ENCODE measurements around the gene PPP1R37.

The PPP1R37 gene

DNA sequence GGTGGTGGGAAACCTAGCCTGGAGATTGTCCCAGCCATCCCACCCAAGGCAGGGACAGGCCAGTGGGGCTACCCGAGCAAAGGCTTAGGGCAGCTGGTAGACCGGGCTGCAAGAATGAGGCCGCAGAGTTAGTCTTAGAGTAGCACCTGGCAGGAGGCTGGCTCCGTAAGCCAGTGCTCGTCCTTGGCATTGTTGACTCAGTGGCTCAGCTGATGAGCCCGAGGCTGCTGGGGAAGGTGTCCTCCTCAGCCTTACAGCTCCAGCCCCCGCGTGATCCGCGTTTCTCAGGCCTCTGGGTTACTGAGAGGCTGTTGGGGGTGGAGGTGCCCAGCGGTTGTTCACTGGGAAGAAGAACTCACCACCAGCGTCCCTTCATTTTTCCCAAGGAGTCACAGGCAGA, 24.7 kb downstream of the PPP1R37 start:
- no peak for DNase-seq

- no peak for DNase-seq
Observed at GRCh38 chr19:45118106-45118505, 25.1 kb downstream of the PPP1R37 start.

- DNase-seq: peak; percentile 25
Observed at GRCh38 chr19:45118591-45119355, 25.8 kb downstream of the PPP1R37 start.

- no peak for DNase-seq
Observed at GRCh38 chr19:45119582-45119981, 26.6 kb downstream of the PPP1R37 start.

GRCh38 chr19:45121827-45122345, 28.9 kb downstream of the PPP1R37 start:
- DNase-seq: no peak

GRCh38 chr19:45122832-45123231, 29.9 kb downstream of the PPP1R37 start:
- DNase-seq: no peak

DNA sequence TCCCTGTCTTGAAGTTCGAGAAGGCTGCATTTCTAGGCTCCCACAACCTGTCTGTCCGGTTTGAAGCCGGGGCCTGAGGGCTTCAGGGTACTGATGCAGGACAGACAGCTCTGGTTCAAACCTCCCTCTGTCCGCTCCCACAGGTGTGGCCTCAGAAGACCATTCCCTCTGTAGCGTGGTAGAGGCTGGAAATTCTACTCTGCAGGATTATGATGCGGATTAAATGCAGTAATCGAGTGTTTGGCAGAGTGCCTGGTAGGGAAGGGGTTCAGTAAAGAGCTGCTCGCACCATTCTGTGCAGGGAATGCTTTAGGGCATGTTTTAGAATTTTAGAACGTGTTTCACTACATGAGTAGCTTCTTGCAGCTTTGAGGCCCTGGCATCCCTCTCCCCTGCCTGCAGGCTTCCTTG, 30.5 kb downstream of the PPP1R37 start:
- DNase-seq: no peak

DNA sequence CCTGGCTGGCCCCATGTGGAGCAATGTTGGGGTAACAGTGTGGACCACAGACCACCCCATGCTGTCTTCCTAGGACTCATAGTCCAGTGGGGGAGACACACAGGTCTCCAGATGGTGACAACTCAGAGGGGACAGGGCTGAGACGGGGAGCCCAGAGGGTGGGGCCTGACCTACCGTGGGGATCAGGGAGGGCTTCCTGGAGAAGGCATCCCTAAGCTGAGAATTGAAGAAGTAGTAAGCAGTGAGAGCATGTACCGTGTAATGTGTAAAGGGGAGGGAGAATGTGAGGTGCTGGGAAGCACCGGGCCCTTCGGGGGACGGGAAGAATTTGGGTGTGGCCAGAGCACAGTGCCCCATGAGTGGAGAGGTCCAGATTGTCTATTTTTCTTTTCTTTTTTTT, 31.0 kb downstream of the PPP1R37 start:
- no peak for DNase-seq

DNA sequence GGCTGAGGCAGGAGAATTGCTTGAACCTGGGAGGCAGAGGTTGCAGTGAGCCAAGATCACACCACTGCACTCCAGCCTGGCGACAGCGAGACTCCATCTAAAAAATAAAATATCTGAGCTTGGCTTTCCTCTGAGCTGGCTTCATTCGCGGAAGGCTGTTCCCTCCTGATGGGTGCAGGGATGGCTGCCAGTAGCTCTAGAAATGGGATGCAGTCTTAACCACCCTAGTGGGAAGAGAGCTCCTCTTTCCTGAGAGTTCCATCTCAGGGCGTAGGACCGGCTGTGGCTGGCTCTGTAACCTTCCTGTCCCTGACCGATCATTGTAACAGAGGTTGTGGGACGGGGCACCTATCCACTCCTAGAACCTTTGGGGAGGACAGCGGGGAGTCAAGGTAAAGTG, 32.4 kb downstream of the PPP1R37 start:
- no peak for DNase-seq

- peak; percentile 84 for DNase-seq
Observed at GRCh38 chr19:45125975-45126493, 33.1 kb downstream of the PPP1R37 start.

- no peak for DNase-seq
Observed at GRCh38 chr19:45126654-45127053, 33.7 kb downstream of the PPP1R37 start.

- no peak for DNase-seq
Observed at GRCh38 chr19:45128146-45128545, 35.2 kb downstream of the PPP1R37 start.

GRCh38 chr19:45128806-45129205, 35.8 kb downstream of the PPP1R37 start:
- DNase-seq: no peak

DNA sequence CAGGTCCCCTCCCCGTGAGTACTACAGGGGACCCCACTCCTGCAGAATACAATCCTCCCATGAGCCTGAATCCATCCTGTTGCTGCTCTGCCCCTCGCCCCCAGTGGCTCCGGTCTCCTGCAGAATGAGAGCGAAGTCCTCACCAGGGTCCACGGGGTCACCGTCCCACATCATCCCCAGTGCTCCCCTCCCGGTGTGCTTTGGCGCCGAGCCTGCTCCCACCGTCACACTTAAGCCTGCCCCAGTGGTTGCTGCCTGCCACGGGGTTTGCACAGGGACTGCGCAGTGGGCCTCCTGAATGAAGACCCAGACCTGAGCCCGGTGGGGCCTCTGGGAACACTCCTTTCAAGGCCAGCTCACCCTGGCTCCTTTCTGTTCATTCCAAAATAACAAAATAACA, 37.3 kb downstream of the PPP1R37 start:
- DNase-seq: no peak

GRCh38 chr19:45130888-45131615, 38.1 kb downstream of the PPP1R37 start:
- no peak for DNase-seq

GRCh38 chr19:45133661-45134060, 40.7 kb downstream of the PPP1R37 start:
- no peak for DNase-seq

- no peak for DNase-seq
Observed at GRCh38 chr19:45135176-45135885, 42.4 kb downstream of the PPP1R37 start.

GRCh38 chr19:45136507-45137178, 43.7 kb downstream of the PPP1R37 start:
- no peak for DNase-seq

- DNase-seq: no peak
Observed at GRCh38 chr19:45137179-45137761, 44.3 kb downstream of the PPP1R37 start.

GRCh38 chr19:45138303-45138751, 45.3 kb downstream of the PPP1R37 start:
- no peak for DNase-seq

GRCh38 chr19:45139286-45140143, 46.5 kb downstream of the PPP1R37 start:
- DNase-seq: no peak
